Neural progenitor cell (in vitro differentiated cells): ENCODE data around the gene ERN1.

Experiments used
- CTCF ChIP-seq: fragments of 200-600 bp; sonication (generic); IDR thresholded peaks from 2 replicates; pipeline ENCODE4 v1.5.1; 2017; ENCODE audit warnings: antibody characterized with exemption, mild to moderate bottlenecking
- EZH2 ChIP-seq: fragments of 200-600 bp; sonication (generic); IDR thresholded peaks from 2 replicates; pipeline ENCODE4 v1.6.1; 2017; ENCODE audit warnings: antibody characterized with exemption, mild to moderate bottlenecking, moderate library complexity

GRCh38 chr17:64152428-64153125 lies 22.6 kb upstream of the ERN1 start:
- TF ChIP-seq CTCF (no peak), EZH2 (no peak)
